SHP77 (cell line): Measurements from ENCODE around the gene NDUFAF5.

Experiments used
- DNase-seq, 2 experiments: peaks; one replicate each; lab custom pipeline; 2025; lab: John Stamatoyannopoulos, UW

Gene NDUFAF5

DNA sequence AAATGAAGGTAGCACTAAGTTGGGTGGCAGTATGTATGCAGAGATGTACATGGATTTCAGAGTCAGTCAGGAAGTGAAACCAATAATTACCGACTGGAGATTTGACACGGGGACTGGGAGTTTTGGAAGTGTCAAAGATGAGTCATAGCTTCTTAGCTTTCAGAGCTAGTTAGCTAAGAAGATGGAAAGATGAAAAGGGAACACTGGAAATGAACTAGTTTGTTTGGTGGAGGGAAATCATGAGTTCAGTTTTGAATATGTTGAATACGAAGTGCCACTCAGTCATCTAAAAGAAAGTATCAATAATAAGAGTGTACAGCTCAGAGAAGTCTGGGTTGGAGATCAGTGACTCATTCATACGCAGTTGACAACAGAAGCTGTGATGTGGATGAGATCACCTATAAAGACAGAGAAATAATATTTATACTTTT, 7.6 kb upstream of the NDUFAF5 start:
- DNase-seq = no peak

DNA sequence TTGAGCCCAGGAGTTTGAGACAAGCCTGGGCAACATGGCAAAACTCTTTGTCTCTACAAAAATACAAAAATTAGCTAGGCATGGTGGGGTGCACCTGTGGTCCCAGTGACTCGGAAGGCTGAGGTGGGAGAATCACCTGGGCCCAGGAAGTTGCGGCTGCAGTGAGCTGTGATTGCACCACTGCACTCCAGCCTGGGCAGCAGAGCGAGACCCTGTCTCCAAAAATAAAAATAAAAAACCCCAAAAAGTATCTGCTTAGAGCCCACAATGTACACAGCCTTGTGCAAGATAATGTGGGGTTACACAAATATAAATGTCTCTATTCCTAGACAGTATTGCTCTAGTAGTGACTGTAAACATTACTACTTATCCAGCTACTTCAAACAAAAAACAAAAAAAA, 6.0 kb upstream of the NDUFAF5 start:
- DNase-seq = no peak

DNA sequence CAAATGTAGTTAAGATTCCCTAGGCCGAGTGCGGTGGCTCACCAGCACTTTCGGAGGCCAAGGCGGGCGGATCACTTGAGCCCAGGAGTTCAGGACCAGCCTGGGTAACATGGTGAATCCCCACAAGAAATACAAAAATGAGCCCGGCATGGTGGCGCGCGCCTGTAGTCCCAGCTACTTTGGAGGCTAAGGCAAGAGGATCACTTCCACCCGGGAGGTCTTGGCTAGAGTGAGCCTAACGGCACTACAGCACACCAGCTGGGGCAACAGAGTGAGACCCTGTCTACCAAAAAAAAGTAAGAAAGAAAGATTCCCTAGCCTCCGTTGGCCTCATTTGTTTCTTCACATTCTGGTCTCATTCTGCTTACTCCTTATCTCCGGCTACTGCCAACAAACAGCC, 1.3 kb upstream of the NDUFAF5 start:
- DNase-seq = no peak

DNA sequence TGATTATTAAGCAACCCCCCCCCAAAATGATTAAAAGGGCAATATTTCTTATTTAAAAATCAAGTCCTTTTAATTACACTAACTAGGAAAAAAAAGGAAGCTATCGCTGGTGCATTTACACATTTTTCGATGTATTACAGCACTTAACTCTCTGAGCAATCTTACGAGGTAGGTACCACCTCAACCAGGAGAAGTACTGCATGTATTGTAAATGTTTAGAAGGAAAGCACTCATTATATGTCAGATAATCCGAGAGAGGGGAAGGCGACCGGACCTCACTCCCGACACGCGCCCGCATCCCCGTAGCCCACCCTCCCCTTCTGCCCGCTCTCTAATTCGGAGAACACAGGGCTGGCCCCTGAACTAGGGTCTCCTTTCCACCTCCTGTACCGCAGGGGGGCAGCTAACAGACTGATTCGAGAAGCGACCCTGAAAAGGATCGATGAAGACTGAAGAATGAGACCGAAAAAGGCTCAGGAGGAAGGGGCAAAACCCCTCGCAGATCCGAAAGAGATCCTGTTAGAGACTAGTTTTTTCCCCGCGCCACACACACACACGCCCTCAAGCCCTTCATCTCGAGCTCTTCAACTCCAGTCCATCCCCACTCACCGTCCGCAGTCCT, 446 bp upstream of the NDUFAF5 start:
- peak in 1 of 2 experiments; percentile 30 for DNase-seq

DNA sequence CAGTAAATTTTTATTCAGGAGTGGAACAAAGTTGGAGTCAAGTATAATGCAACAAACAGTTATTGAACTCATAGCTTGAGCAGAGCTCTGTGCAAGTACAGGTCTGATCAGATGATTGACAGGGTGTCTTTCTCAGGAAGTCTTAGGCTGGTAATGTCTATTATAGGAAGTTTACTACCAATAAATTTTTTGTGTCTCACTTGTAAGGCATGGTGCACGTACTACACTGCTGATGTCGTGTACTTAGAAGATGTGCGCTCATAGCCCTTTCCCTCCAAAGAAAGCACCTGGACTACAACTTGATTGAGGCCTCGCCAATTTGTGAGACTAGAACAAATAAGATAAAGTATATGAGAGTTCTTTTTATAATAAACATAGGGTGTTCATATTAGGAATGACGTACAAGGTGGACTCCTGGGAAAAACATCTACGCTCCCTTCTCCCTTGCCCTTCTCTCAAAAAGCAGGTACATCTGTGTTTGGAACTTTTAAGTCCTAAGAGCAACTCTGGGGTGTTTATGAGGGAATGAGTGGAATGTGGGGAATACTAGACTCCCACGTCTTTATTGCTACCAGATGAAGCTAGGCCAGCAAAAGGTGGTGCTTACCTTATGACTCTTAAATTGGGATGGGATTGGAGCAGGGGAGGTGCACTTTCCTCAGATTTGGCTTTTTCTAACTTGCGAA, 1.5 kb downstream of the NDUFAF5 start:
- no peak for DNase-seq

DNA sequence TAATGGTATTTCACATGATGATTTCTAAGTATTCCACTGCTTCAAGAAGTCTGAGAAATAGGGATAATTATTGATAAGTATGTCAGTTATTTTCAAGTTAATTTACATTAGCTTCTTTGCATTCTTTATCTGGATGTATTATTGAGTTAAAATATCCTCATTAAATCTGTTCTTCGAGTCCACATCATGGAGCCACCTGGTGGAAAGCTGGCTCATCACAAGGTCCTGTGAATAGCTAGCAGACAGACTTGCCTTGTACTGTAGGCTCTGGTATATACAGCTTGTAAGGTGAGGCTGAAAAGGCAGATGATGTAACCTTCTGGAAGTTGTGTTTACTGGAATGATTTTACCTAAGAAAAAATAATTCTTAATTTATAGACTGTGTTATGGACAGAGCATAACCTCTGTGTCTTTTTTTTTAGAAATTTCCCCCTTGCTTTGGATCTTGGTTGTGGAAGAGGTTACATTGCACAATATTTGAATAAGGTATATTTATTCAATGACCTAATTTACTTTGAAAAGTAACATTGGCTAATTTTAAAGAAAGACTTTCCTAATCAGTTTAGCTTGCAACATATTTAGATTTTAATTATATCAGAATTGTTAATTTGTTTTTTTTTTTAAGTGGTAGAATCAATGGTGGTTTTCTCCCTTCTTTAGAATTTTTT, 3.5 kb downstream of the NDUFAF5 start:
- DNase-seq = peak; percentile 28 to 64

DNA sequence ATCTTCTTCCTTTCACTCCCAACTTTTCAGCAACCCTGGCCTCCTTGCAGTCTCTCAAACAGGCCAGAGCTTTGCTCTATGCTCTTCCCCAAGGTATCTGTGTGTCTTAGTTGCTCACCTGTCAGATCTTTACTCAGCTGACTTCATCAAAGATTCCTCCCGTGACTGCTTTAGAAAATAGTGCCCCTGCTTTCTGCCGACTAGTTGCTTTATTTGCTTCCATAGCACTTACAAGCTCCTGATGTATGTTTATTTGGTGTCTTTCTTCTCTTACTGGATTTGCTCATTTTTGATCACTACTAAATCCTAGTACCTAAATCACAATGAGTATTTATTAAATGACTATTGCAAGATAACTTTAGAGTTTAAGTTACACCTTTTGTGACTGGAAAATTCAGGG, 5.9 kb downstream of the NDUFAF5 start:
- no peak for DNase-seq

DNA sequence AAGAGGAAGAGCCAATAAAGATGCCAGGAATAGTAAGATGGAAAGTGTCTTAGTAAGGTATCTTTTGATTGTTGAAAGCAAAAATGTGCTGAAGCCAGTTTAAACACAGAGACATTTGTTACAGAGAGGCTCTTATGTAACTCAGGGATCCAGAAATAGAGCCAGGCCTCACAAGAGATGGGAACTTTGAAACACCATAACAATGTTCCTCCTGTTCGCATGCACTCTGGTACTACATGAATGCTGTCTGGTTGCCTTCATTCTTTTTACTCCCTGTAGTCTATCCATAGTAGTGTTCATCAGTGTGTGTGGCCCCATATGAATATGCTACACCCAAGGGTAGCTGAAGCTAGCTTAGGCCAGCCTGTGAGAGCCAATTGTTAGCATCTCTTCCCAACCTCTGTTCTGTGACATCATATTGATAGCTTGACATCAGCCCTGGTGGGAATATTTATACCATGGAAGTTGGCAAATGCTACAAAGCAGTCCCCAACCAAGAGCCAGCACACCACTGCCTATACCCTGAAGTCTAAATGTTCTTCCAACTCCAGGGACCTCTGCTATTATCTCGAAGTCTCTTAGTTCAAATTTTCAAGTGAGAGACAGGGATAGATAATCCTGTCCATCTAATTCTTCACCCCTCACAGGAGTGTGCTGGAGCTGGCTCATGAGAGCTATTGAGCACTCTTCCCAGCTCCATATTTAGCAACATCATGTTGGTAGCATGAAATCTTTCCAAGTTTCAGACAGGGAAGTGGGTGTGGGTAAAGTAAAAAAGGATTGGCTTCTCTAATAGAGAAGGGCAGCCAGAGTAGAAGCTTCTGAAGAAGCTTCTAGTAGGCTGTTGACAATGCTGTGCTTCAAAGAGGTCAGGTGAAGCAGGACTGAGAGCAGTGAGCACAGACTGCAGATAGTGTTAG, 7.0 kb downstream of the NDUFAF5 start:
- no peak for DNase-seq

DNA sequence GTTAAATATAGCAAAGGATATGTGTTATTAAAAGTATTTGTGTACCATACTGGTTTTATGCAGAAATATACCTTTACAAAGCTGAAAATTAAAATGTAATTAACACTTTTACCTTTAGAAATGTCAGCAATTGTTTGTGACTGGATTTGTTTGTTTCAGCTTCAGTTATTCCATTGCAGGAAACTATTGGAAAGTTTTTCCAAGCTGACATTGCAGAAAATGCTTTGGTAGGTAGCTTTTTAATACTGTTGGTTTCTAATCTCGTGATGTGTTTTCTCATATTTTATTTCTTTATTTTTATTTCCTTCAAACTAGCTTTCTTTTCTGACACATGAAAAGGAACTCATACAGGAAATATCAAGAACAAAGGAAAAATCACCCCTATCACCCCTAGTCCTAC, 8.2 kb downstream of the NDUFAF5 start:
- no peak for DNase-seq

DNA sequence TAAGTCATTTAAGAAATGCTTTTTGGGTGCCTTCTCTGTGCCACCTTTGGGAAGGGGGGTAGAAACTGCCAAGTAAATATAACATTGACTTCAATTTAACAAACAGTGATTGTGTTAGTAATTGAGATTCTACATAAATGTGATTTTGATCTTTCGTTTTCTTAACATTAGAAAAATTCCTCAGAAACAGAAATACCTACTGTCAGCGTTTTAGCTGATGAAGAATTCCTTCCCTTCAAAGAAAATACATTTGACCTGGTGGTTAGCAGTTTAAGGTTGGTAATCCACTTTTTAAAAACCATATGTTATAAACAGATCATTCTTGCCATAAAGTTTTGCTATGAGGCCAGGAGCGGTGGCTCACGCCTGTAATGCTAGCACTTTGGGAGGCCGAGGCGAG, 9.8 kb downstream of the NDUFAF5 start:
- no peak for DNase-seq

DNA sequence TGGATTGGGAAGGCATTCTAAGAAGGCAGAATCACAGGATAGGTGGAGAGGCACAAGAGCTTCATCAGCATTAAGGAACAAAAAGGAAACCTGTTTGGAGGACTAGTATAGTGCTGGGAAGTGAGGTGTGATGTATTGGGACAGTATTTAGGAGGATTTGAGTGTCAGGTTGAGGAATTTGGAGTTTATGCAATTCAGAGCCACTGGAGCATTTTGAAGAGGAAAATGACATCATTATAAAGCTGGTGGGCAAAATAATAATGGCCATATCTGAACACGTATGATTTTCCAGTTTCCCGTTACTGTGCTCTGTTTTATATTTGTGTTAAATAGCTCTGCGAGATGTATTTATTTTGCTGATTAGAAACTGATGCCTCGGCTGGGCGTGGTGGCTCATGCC, 14.2 kb downstream of the NDUFAF5 start:
- DNase-seq = no peak

DNA sequence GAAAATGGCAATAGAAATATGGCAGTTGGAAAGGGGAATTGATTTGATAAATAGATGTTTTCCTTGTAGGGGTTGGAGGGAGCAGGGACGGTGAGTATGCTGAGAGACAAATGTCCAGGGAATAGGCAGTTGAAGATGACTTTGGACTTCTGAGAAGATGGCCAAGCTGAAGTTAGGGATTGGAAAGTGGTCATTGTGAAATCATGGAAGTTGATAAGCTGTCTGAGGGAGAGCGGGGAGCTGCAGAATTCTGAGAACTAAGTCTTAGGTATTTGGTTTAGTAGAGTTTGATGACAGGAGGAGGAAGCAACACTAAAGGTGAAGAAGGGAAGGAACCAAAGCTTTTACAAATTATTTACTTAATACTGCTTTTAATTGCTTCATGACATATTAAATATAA, 15.1 kb downstream of the NDUFAF5 start:
- DNase-seq = no peak

DNA sequence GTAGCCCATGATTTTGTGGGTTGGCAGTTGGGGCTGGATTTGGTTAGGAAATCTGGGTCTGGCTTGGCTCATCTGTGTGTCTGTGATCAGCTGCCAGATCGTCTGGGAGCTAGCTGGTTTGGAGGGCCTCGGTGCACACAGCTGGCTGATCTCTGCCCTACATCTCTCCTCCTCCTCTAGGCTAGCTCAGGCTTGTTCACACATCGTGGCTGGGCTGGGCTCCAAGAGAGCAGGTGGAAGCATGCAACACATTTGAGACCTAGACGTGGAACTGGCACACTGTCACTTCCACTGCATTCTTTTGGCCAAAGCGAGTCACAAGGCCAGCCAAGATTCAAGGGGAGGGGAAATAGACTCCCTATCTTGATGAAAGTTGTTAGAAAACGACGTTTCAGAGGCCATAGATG, 15.9 kb downstream of the NDUFAF5 start:
- peak; percentile 98 to 99 for DNase-seq

DNA sequence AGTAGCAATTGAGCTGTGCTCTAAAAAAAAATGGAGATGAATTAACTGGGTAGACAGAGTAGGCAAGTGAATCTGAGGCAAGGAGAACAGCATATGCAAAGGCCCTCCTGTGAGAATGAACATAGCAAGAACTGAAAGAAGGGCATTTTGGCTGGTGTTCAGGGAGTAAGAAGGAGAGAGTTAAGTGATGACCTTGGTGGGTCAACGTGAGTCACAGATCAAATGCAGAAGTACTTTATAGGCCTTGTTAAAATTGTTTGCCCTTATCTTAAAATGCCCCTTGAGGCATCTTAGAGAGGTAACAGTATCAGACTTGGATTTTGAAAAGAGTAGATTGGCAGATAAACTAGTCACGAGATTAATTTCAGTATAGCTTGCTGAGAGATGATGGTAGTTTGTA, 24.5 kb downstream of the NDUFAF5 start:
- no peak for DNase-seq

DNA sequence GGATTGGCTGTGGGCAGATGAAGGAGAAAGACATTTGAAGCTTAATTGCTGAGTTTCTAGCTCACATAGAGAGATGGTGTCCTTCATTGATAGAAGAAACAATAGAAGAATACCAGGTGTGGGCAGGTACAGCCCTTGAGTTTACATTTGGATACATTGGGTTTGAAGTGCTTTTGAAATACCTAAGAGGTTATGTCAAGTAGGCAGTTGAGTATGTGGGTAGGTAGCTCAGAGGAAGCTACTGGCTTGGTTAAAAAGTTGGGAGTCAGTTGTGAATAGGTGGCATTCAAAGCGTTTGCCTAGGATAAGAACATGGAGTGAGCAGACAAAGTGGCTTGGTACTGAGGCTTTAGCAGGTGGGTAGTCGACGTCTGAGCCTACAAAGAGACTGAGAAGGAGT, 25.0 kb downstream of the NDUFAF5 start:
- DNase-seq = no peak

DNA sequence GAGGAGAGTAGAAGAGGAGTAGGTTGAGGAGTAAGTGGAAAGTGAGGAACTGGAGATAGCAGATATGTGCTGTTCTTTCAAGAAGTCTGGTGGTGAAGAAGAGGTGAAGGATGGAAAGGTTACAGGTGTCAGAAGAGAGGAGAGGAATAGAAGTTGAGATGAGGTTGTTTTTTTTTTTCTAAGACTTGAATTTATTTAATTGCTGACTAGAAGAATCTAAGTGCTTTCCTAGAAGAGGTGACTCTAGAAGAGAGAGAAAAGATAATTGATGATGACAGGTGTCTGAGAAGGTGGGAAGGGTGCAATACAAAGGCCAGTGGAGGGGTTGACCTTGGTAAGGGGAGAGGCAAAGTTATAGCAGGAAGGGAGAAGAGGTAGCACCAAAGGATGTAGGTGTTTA, 25.6 kb downstream of the NDUFAF5 start:
- no peak for DNase-seq

DNA sequence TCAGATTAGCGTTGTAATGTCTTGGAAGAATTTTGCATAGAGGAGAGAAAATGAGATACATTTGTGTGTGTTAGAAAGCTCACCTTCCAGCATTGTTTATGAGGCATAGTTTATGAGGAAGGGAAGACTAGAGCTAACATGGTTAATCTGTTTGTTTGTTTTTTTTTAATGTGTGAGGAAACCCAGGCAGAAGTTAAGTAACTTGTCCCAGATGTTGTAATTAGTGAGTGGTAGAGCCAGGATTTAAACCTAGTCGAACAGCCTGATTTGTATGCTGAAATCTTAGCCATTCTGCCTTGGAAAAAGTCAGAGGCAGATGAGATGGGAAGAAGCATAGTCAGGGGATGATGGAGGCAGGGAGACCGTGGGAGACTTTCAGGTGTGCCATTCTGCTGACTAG, 29.1 kb downstream of the NDUFAF5 start:
- no peak for DNase-seq

DNA sequence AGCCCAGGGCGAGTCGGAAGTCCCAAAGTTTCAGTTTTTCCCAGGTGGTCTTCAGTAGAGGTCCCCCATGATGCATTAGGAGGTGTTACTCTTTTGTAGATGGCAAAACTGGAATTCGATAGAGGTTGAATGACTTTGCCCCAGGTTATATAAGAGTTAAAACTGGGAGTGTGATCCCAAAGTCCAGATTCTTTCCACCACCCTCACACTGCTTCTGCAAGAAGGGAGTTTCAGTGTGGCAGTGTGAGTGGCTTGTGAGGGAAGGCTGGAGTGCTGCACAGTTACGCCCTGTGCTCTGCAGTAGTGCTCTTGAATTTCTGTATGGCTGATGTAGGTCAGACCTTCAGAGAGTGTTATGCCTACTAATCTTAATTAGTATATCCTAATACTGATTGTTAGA, 29.8 kb downstream of the NDUFAF5 start:
- no peak for DNase-seq

DNA sequence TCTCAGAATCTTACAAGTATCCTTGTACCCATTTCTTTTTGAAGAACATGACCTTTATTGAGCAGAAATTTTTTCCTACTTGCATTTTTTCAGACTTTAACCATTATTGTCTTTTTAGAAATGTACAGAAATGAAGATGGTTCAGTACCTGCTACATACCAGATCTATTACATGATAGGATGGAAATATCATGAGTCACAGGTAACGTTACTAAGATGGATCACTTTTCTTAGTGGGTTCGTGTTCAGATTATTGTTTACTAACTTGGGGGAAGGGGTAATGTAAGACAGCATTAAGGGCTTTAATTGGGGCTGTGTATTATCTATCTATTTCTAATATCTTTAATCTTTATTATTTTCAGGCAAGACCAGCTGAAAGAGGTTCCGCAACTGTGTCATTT, 31.9 kb downstream of the NDUFAF5 start:
- DNase-seq = no peak

DNA sequence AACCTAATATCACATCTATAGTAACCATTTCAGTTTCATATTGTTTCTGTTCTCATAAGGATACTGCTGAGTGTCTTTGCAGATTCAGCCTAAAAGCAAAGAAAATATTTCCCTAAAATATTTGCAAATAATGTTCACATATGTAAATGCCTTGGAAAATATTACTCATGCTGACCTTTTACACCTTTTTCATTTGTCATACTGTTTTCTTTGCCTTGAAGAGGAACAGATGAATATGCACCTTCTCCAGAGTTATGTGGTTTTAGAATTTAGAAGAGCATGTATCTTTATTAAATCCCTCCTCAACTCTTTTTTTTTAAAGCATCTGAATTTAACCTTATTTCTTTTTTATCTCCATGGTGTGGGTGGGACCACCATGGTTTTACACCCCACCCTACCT, 32.5 kb downstream of the NDUFAF5 start:
- DNase-seq = no peak

DNA sequence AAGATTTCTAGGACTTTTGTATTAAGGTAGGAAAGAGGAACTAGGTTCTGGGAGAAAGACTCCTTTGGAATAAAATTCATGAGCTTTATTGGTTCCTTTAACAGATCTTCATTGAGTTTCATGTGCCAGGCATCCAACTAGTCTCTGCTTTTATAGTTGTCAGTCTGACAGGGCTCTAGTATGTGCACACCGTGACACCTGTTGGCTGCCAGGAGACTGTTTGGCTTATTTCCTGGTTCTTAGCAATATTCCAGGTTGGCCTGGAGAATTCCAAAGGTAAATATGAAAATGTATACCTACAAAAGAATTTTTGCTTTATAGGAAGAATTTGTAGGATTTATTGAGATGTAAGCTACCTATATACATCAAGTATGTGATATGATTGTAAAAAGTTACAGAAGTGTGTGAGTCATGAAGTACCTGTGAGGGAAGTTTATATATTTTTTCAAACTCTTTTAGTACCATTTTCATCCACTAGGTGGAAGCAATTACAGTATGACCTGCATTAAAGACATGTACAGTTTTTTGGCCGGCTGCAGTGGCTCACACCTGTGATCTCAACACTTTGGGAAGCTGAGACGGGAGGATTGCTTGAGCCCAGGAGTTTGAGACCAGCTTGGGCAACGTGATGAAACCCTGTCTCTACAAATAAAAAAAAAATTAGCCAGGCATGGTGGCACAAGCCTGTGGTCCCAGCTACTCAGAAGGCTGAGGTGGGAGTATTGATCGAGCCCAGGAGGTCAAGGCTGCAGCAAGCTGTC, 35.2 kb downstream of the NDUFAF5 start:
- DNase-seq = peak; percentile 28 to 65

DNA sequence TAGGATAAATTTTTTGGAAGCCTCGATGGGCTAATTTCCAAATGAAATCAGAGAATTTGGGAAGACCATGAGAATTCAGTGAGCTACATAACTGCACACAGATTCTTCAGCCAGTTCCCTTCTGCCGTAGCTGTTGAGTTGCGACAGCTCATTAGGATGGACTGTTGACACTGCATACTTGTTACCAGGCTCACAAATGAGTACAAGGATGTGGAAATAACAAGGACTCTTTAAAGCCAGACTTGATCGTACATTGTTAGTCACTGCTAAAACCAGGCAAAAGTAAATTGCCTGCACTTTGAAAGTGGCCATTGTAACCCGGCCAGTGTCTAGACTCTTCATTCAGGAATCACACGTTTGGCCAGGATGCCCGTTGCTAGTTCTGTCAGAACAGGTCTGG, 37.0 kb downstream of the NDUFAF5 start:
- DNase-seq = no peak
